OCI-LY7 (cell line): ENCODE data around the gene GNB1. TPM values are rescaled to one million over a fixed set of nuclear protein-coding genes. Genes with fewer than 3 reads are reported as not detected.
A peak's percentile ranks its signal among the peaks of the same experiment; 100 is the strongest.

Experiments used
- BruUV-seq: library from RNA; stranded (reverse); fragments of 400-500 nt; replicated peaks from 2 replicates; lab custom pipeline; 2021; lab: Mats Ljungman, UMichigan
- CTCF ChIA-PET: fragments of 300-600 bp; sonication (Branson Sonifier 250); formaldehyde crosslinking; loops from one replicate; lab custom pipeline; 2022; ENCODE audit warnings: antibody characterized with exemption; ENCODE audit not compliant: unreplicated experiment; lab: Charles Lee
- POLR2A ChIA-PET: fragments of 300-600 bp; sonication (Branson Sonifier 250); formaldehyde crosslinking; loops from one replicate; lab custom pipeline; 2022; ENCODE audit warnings: antibody characterized with exemption; lab: Charles Lee
- DNase-seq: peaks from one replicate; pipeline ENCODE4 v3.0.0-alpha.2; 2015; ENCODE audit warnings: low spot score
- H2AFZ ChIP-seq: fragments of 200-600 bp; sonication (generic), shearing (Covaris generic); 2 replicates; pipeline ENCODE4 v1.6.1; 2014; ENCODE audit warnings: mild to moderate bottlenecking, antibody characterized with exemption, low read length, moderate library complexity
- H3K27ac ChIP-seq: fragments of 200-600 bp; sonication (generic); 2 replicates; pipeline ENCODE4 v1.5.1; 2014; ENCODE audit warnings: mixed run types, low read depth, mild to moderate bottlenecking, moderate library complexity, low read length, inconsistent platforms; ENCODE audit not compliant: poor library complexity, severe bottlenecking
- H3K36me3 ChIP-seq: fragments of 200-600 bp; sonication (generic); 2 replicates; pipeline ENCODE4 v1.6.1; 2014; ENCODE audit warnings: mild to moderate bottlenecking, antibody characterized with exemption, low read length, moderate library complexity, mixed read lengths; ENCODE audit not compliant: insufficient read depth
- H3K4me1 ChIP-seq: fragments of 200-600 bp; sonication (generic); 2 replicates; pipeline ENCODE4 v1.5.1; 2014; ENCODE audit warnings: mild to moderate bottlenecking, low read length; ENCODE audit not compliant: insufficient read depth, poor library complexity, severe bottlenecking
- H3K4me2 ChIP-seq: fragments of 200-600 bp; sonication (generic); 2 replicates; pipeline ENCODE4 v1.6.1; 2014; ENCODE audit warnings: mild to moderate bottlenecking, low read length
- H3K4me3 ChIP-seq: fragments of 200-600 bp; sonication (generic); 2 replicates; pipeline ENCODE4 v1.5.1; 2014; ENCODE audit warnings: mild to moderate bottlenecking, low read depth, low read length; ENCODE audit not compliant: poor library complexity, severe bottlenecking
- H3K79me2 ChIP-seq: fragments of 200-600 bp; sonication (generic); 2 replicates; pipeline ENCODE4 v1.6.1; 2016; ENCODE audit warnings: low read depth, mild to moderate bottlenecking, low read length, moderate library complexity, mixed read lengths; ENCODE audit not compliant: insufficient read depth
- H3K9me2 ChIP-seq: fragments of 200-600 bp; sonication (generic); 2 replicates; pipeline ENCODE4 v1.6.1; 2016; ENCODE audit warnings: mild to moderate bottlenecking, low read length, mixed read lengths; ENCODE audit not compliant: insufficient read depth
- H3K9me3 ChIP-seq: fragments of 200-600 bp; sonication (generic); 2 replicates; pipeline ENCODE4 v1.6.1; 2014; ENCODE audit warnings: mild to moderate bottlenecking, mixed run types, low read length, mixed read lengths
- H4K20me1 ChIP-seq: fragments of 200-600 bp; sonication (generic); 2 replicates; pipeline ENCODE4 v1.6.1; 2014; ENCODE audit warnings: mild to moderate bottlenecking, antibody characterized with exemption, low read length, moderate library complexity, mixed read lengths; ENCODE audit not compliant: insufficient read depth
- CTCF ChIP-seq: fragments of 200-600 bp; sonication (generic); conservative IDR thresholded peaks from 2 replicates; pipeline ENCODE4 v1.5.1; 2014; ENCODE audit warnings: mild to moderate bottlenecking, antibody characterized with exemption, low read length, moderate library complexity, mixed read lengths
- EZH2phosphoT487 ChIP-seq: fragments of 200-600 bp; sonication (generic); IDR thresholded peaks from 2 replicates; pipeline ENCODE4 v1.6.1; 2018; ENCODE audit warnings: low read depth, borderline replicate concordance, mild to moderate bottlenecking, mixed run types, antibody characterized with exemption, low read length, moderate library complexity, mixed read lengths
- intact Hi-C: fragments of 100-400 bp; cut with micrococcal nuclease; formaldehyde crosslinking; loops from one replicate; pipeline ENCODE4 v1.10.0; 2022; ENCODE audit not compliant: unreplicated experiment
- total RNA-seq, 2 experiments: library from RNA; depleted of rRNA in 1 of 2; stranded (reverse); fragments of >200 nt in 1 of 2; shearing (Covaris generic) in 1 of 2; gene quantifications; 2 replicates each; pipeline ENCODE4 v1.2.3, GENCODE V29; 2014 to 2022

Gene GNB1
- total RNA-seq, 2 experiments from 2014 or later = 101 to 502 TPM

GRCh38 chr1:1826356-1827088, 64.4 kb downstream of the GNB1 start:
- intact Hi-C loops = no loop called here
- POLR2A ChIA-PET = no interaction called here
- Histone ChIP-seq H3K9me3 (no peaks in the 10 kb centered on the region), H2AFZ (no peak overlapping the region), H3K4me3 (no peak overlapping the region), H3K79me2 (peaks cover 94% of the 10 kb centered on the region), H3K4me1 (peaks cover 44% of the 10 kb centered on the region), H4K20me1 (peaks cover 14% of the 10 kb centered on the region; the same call in 1 of the 2 replicates), H3K27ac (peak overlapping the region; percentile 26), H3K4me2 (no peak overlapping the region), H3K36me3 (peaks cover 99% of the 10 kb centered on the region), H3K9me2 (no peaks in the 10 kb centered on the region)
- no peak for DNase-seq
- BruUV-seq = no TSS peak
- CTCF ChIA-PET = no interaction called here
- TF ChIP-seq EZH2phosphoT487 (no peak), CTCF (no peak)

GRCh38 chr1:1825217-1825616, 65.7 kb downstream of the GNB1 start:
- intact Hi-C loops = no loop called here
- ChIA-PET POLR2A (no interaction called here), CTCF (no interaction called here)
- Histone ChIP-seq H3K4me3 (no peak overlapping the region), H3K4me1 (peaks cover 55% of the 10 kb centered on the region), H3K79me2 (peaks cover 94% of the 10 kb centered on the region), H3K4me2 (no peak overlapping the region), H4K20me1 (peaks cover 24% of the 10 kb centered on the region; the same call in 1 of the 2 replicates), H3K36me3 (peaks cover 99% of the 10 kb centered on the region), H3K27ac (peak overlapping the region; percentile 45), H3K9me2 (no peaks in the 10 kb centered on the region), H3K9me3 (no peaks in the 10 kb centered on the region), H2AFZ (no peak overlapping the region)
- DNase-seq = no peak
- TF ChIP-seq CTCF (no peak), EZH2phosphoT487 (no peak)
- BruUV-seq = no TSS peak

GRCh38 chr1:1819762-1820161, 71.1 kb downstream of the GNB1 start:
- H3K9me3 ChIP-seq = no peaks in the 10 kb centered on the region
- H3K4me3 ChIP-seq = no peak overlapping the region
- peaks cover 42% of the 10 kb centered on the region for H3K4me1 ChIP-seq
- H3K36me3 ChIP-seq = peaks cover 90% of the 10 kb centered on the region
- intact Hi-C loops = no loop called here
- peaks cover 60% of the 10 kb centered on the region for H3K79me2 ChIP-seq
- TF ChIP-seq CTCF (no peak), EZH2phosphoT487 (no peak)
- no peaks in the 10 kb centered on the region for H3K9me2 ChIP-seq
- DNase-seq = no peak
- H2AFZ ChIP-seq = no peak overlapping the region
- ChIA-PET POLR2A (interaction anchor here (0.5 to 1.7 kb wide), 3 partner anchors 13 to 644 kb away, joined by 3 to 10 read pairs (median 8); no protein-coding TSS in a partner anchor), CTCF (no interaction called here)
- H3K27ac ChIP-seq = peak overlapping the region; percentile 31
- peaks cover 9% of the 10 kb centered on the region; the same call in 1 of the 2 replicates for H4K20me1 ChIP-seq
- H3K4me2 ChIP-seq = no peak overlapping the region
- no TSS peak for BruUV-seq
